ENCODE data around the gene WNT3A. TPM values are rescaled to one million over a fixed set of nuclear protein-coding genes. Genes with fewer than 3 reads are reported as not detected.

Gene WNT3A
- total RNA-seq, 1 donor from 2014 or later, result not detected

DNA sequence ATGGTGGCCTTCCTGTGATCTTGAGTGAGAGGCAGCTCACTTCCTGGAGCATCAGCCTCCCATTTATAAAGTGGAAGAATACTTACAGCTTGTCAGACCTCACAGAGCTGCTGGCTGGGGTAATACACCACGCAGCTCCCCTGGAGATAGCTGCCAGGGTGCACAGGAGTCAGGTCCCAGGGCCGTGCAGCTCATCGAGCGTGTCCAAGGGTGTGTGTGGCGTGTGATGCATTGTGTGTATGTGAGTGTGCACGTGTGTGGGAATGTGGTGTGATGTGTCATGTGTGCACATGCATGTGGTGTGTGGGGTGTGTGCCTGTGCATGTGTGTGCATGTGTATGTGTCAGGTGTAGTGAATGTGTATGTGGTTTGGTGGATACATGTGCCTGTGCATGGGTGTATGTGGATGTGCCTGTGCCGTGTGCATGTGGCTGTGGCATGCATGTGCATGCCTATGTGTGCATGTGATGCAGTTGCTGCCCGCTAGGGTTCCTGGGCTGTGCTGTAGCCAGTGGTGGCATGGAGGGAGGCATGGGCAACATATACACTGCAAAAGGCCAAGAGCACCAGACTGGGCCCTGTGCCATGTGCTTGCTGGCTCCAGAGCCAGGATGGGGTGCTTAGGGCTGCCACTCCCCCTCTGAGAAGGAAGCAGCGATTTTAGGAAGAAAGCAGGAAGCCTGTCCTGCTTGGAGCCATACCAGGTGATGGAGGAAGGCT lies 24.6 kb downstream of the WNT3A start:
- no peak for DNase-seq

DNA sequence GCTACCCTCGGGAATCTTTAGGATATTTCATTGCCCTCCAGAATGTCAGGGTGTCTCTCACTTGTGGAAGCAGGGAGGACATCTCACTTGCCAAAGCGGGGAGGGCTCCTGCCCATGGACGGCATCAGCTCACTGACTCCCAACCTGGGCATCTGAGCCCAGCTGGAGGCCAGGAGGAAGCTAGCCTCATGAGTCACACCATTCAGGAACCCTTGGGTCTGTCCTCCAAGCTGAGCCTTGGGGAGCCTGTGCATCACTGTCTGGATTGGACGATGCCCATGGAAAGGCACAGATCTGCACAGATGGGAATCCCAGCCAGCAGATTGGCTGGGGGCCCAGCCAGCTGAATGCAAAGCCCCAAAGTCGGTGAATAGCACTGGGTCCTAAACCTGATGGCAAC lies 25.2 kb downstream of the WNT3A start:
- no peak for DNase-seq

DNA sequence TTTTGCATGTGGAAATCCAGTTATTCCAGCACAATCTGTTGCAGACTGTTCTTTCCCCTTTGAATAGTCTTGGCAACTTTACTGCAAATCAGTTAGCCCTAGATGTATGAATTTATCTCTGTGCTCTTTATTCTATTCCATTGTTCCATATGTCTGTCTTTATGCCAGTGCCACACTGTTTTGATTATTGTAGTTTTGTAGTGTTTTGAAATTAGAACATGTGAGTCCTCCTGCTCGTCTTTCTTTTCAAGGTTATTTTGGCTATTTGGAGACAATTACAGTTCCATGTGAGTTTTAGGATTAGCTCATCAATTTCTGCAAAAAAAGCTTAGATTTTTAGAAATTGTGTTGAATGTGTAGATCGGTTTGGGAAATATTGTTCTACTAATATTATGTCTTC lies 26.6 kb downstream of the WNT3A start:
- DNase-seq, result no peak

DNA sequence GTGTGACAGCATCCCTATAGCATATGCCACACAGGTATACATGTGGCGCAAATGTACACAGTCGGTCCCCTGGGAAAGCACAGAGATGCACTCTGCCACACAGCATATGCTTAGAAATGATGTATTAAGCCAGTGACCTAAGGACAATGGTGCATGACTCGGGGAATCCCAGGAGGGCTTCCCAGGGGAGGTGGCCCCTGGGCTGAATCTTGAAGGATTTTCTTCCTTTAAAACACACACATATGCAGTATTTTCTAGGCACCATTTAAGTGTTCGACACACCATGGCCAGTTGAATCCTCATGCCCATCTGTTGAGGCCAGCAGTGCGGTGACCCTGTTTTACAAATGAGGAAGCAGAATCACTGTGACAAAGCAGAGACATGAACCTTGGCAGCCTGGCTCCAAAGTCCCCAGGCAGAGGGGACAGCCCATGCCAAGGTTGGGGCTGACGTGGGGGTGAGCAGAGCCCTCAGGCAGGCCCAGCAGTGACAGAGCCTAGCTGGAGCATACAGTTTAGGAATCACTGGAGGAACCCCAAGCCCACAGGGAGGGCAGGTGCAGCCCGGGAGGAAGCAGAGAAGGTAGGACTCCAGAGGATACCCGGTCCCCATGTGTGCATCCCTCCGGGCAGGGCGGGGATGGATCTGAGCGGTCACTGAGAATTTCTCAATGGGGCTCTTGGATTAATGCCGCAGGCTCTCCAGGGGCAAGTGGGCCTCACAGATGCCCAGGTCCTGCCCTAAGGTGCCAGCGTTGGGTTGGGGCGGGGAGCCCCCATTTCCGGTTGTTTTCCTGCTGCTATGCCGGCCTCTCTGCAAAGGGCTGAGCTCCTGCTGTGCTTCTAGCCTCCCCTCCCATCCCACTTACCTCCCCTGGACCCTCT lies 28.4 kb downstream of the WNT3A start:
- no peak for DNase-seq

DNA sequence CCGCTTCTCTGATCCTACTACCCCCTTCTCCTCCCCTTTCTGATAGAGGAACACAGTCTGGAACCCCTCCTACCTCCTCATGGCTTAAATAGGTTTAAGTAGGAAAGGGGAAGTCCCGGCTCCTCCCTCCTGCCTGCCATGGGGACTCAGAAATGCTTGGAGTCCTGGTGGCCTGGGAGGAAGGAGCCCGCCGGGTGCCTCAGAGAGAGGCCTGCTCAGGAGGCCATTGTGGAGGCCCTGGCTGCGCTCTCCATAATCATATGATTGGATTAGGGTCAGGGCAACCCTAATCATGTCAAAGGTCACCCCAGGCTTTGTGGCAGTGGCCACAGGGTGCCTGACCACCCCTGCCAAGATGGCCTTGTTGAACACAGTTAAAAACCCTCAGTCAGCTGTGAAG lies 29.0 kb downstream of the WNT3A start:
- no peak for DNase-seq

DNA sequence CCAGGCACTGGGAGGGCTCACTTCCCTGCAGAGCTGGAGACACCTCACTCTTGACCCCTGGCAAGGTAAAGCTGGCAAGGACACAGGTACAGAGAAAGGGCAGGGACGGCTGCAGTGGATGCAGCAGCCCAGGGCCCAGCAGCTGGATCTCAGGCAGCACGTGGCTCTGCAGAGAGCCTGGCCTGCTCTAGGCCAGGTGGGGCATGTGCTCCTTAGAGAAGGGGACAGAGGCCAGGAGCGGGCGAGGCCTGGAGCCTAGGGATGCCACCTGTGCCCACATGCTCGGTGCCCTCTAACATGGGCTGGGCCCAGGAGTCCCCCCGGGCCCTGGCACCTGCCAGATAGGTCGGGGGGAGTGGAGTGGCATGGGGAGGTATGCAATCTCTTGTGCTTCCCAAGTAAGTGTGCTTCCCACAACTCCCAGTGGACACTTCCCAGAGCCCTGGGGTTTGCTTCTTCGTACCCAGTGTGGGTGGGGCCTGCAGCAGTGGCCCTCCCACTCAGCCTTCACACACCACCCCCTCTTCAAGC lies 30.0 kb downstream of the WNT3A start:
- DNase-seq, result no peak

DNA sequence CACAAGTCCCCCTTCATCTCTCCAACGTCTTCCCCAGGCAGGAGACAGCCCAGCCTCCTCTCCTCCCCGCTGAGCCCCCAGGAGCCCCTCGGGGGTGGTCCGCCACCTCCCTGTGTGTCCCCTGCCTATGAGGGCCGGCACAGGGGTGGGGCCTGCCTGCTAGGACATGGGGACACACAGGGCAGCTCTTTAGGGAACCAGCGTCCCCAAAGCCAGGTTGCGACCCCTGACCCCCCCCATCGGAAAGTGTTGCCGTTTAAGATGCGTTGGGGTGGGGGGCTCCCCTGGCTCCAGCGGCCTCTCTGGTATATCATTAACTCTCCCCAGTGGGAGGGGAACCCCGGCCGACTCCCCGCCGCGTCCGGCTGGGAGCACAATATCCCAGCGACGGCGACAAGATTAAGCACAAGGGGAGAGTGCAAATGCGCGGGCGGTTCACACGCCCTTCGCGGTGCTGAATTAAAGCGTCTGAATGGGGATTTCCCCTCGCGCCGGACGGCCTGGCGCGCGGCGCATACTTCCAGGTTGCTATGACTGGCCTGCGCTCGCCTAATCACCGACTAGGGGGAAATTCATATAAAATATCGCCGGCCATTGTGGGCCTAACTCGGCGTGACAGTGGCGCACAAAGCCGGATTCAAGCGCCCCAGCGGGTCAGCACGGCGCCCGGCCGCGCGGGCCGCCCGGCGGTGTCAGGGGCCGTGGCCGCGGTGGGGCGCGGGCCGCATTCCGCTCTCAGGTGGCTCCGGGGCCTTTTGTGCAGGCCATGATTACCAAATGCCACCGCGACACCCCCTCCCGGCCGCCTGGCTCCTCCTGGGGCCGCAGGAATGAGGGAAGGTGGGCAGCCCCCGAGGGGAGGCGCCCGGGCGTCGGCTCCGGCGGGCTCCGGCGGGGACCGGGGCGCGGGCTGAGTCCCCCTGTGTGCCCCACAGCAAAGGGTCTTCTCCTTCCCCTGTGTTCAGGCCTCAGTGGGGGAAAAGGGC lies 30.9 kb downstream of the WNT3A start:
- DNase-seq, result no peak

DNA sequence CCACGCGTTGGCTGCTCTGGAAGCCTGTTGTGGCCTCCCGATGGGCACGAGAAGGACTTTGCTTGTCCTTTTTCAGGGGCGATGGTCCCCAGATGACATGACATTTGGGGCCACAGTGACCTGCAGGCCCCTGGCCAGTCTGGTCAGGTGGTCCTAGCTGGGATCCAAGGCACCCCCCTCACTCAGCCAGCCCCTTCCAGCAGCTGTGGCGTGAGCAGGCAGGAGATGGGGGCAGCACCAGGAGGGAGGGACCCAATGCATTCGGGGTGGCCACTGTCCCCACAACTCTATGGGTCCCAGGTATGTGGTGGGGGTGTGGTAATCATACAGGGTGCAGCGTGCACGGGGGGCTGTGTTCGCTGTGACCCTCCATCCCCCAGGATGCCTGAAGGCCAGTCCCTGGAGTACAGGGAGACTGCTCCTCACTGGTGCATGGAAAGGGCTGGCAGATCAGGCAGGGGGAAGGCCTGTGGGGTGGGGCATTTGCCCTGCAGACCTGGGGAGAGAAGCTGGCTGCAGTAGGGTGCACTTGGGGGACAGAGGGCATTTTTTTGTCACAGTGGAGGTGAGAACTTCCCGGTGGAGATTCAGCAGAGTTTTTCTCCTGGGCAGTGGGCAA lies 31.7 kb downstream of the WNT3A start:
- no peak for DNase-seq

DNA sequence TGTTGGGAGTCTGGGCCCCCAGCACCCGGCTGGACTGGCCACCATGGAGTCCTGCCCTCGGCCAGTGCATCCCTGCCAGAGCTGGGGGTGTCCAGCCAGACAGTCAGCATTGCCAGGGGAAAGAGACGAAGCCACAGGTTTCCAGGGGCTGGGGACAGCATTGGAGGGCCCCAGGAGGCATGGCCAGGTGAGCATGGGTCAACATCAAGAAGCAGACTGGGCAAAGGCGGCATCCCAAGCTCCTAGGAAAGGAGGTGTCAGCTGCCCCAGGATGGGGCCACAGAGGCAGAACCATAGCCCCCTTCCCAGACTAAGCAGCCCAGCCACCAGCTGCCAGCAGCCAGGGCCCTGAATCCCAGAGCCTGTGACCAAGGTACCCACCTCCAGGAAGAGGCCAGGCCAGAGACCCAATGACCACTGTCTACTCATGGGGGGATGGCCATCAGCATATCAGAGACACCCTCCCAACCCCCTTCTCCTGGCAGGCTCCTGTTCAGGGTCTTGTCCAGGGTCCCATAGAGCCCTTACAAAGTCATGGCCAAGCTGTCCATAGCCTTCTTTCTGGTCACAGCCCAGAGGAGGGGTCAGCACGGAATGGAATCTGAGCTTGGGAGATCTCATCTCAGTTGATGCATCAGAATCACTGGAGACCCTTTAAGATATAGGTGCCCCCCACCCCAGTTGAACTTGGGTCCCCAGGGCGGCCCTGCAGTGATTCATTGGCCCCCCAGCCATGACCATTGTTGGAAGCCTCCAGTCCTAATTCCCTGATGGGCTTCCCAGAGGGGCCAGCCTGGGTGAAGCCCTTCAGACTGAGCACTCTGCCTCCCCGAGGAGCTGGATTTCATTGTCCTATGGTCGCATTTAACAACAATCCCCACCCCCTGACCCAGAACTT lies 32.5 kb downstream of the WNT3A start:
- no peak for DNase-seq

DNA sequence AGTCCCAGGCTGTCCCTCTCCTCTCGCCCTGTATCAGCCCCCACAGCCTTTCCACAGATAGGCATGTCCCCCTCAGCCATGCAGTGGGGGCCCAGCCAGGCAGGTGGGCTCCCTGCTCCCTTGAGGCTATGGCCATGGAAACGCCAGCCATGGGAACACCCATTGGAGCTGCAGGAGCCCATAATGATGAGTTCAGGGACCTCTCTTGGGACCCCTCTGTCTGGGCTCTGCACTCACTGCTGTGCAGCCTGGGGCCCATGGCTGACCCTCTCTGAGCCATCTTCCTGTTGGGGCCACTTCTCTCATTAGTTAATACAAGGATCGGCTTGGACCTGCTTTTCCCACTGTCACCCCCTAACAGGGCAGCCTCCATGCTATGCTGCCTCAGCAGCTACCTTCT lies 33.2 kb downstream of the WNT3A start:
- DNase-seq, result no peak

DNA sequence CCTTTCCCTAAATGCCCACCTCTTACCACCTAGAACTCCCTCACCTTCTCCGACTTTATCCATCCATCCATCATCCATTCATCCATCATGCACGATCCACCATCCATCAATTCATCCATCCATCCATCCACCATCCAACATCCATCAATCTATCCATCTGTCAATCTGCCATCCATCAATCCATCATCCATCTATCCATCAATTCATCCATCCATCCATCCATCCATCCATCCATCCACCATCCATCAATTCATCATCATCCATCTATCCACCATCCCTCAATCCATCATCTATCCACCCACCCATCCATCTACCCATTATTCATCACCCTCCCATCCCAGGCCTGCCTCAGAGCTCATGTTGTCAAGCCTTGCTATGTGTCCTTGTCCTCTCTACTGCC lies 34.5 kb downstream of the WNT3A start:
- no peak for DNase-seq

DNA sequence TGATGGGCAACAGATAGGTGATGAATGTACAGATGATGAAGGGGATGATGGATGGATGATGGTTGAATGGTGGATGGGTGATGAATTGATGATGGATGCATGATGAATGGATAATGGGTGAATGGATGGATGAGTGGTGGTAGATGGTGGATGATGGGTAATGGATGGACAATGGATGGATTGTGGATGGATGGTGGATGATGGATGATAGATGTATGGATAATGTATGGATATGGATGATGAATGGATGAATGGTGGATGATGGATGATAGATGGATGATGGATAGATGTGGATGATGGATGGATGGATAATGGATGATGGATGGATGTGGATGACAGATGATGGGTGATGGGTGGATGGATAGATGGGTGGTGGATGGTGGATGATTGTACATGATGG lies 35.7 kb downstream of the WNT3A start:
- DNase-seq, result no peak

DNA sequence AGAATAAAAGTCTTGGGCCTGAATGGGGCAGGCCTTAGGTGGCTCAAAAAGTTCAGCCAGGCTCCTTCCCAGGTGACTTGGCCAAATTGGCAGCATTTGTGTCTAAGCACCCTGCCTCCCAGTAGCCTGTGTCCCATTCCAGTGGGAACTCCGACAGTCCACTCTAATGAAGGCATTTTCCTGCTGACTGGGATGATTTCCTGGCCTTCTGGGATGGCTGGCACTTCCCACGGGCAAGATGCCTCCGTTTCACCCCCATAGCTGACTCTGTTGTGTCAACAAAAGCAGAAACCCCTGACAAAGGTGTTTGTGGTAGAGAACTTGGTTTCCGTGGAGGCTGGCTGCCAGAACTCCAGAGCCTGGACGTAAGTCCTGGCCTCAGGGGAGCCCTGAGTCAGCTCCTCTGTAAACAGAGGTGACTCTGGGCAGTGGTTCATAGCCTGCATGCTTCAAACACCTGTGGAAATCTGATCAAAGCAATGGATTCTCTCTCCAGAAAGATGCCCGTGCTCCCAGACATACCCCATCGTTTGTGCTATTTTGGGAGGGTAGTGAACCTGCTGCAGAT lies 36.6 kb downstream of the WNT3A start:
- no peak for DNase-seq

DNA sequence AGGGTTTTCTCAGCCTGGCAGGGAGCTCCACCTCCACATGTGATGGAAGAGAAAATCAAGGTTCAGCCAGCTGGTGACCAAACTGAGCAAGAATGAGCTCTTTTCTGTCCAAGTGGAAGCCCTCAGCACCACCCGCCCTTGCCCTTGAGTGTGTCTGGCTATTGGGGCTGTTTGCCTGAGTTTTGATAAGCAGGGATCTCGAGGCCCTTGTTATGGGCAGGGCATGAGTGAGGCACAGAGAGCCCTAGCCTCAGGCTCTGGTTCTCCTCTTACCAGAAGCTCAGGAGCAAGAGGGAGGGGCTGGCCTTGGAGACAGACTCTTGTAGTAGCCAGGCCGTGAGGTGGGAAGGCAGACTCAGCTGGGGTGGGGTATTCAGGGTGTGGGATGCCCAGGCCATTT lies 38.2 kb downstream of the WNT3A start:
- DNase-seq, result no peak

DNA sequence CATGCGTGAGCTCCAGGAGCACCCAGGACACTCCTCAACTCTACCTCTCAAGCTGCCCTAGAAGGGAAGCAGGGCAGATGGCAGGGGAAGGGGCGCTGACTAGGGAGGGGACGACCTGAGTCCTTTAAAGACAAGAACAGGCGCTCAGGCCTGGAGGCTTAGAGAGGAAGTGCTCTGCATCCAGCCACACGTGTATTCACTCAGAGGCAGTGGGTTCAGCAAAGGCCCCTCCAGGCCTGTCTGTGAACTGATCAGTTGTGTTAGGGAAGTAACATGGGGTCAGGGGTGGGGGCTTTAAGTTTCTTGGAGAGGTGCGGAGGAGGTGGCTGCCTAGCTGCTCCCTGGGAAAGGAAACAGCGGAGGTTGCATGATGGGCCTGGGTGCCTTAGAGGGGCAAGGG lies 38.6 kb downstream of the WNT3A start:
- no peak for DNase-seq

DNA sequence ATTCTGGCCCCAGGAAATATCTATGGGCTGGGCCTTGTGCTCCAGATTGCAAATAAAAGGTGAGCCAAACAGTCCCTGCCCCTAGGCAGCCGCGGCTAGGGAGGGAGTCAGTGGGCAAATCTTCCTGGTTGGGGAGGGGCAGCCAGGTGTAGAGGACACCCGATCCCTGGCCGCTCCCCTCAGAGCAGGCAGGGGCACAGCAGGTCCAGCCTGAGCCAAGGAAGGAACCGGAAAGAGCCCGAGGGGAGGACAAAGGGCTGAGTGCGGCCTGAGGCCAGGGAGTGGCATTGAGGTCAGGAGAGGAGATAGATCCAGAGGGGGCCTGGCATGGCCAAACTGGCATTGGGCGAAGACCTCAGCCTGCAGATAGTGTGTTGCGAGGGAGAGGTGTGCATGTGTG lies 39.1 kb downstream of the WNT3A start:
- DNase-seq, result no peak

DNA sequence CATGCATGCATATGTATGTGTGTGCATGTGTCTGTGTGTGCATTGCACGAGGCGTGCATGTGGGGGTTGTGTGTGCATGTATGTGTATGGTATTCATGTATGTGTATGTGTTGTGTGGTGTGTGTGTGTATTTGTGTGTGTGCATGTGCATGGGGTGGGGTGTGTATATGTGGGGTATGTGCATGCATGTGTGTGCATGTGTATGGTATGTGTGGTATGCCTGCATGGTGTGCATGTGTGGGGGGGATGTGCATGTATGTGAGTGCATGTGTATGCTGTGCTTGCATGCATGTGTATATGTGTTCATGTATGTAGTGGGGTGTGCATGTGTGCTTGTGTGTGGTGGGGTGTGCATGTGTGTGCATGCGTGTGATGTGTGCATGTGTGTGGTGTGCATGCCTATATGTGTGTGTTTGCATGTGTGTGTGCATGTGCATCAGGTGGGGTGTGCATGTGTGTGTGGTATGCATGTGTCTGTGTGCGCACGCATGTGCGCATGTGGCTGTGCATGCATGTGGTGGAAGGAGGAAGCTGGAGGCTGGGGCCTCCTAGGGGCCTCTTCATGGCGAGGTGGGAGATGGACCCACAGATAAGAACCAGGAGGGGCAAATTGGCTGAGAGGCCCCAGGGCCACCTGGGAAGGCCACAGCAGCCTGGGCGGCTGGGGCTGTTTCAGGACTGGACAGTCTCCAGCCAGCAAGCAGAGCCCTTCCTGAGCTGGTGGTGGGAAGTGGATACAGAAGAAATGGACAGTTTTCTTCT lies 39.8 kb downstream of the WNT3A start:
- DNase-seq, result no peak

DNA sequence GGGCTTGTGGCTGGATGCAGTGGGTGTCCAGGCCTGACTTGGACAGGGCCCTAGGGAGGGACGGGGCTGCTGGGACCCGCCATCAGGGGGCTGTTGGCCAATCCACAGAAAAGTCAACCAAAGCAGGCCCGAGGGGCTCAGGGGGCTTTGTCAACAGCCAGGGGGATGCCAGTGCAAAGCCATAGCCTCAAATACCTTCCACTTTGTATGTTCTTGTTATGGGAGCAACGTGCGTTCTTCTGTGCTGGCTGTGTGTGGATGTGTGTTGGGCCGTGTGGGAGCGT lies 40.3 kb downstream of the WNT3A start:
- DNase-seq, result no peak

DNA sequence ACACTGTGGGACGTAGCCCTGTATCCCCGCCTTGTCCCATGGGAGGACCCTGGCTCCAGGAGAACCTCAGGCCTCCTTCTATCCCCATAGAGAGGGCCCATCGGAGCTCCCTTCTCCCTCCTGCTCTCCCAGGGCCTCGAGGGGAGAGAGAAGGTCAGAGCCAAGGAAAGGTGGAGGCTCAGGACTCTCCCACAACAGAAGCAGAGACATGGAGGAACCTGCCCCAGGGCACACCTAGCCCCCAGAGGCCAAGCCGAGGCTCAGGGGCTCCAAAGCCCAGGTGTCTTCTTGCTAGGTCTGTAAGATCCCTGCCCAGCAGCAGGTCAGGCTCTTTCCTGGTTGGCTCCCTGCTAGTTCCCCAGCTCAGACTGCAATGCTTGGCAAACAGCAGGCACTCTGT lies 41.3 kb downstream of the WNT3A start:
- DNase-seq, result no peak
